Embryonic facial prominence (tissue), 1 donor: ENCODE data around the gene OSER1.
"Not testable (repeated sequence)": the region's sequence is repeated elsewhere in the genome, so short reads cannot be mapped to it uniquely, and the experiment has no call there.

Experiments used
- DNase-seq: peaks from one replicate; pipeline ENCODE4 v3.0.0-alpha.2; 2016; ENCODE audit errors: extremely low spot score

Gene OSER1

GRCh38 chr20:44210406-44211176 is at the start of gene OSER1:
Gene OSER1, minus strand, starts transcription at chr20:44210771. Its CDS starts 3,814 bp downstream, at chr20:44206957.
- DNase-seq = peak; percentile 92

GRCh38 chr20:44258226-44258890 is 47.8 kb upstream of the OSER1 start:
- DNase-seq = no peak

GRCh38 chr20:44256961-44257360 is 46.4 kb upstream of the OSER1 start:
- DNase-seq = no peak

- no peak for DNase-seq
Observed at GRCh38 chr20:44255942-44256341, 45.4 kb upstream of the OSER1 start.

GRCh38 chr20:44254073-44254472 is 43.5 kb upstream of the OSER1 start:
- no peak for DNase-seq

- DNase-seq = no peak
Observed at GRCh38 chr20:44253528-44253927, 43.0 kb upstream of the OSER1 start.

GRCh38 chr20:44251284-44251683 is 40.7 kb upstream of the OSER1 start:
- DNase-seq = no peak

- DNase-seq = no peak
Observed at GRCh38 chr20:44248410-44248759, 37.8 kb upstream of the OSER1 start.

GRCh38 chr20:44247586-44248409 is 37.2 kb upstream of the OSER1 start:
- no peak for DNase-seq

- no peak for DNase-seq
Observed at GRCh38 chr20:44247131-44247571, 36.6 kb upstream of the OSER1 start, which contains the start of gene GDAP1L1. Gene GDAP1L1, plus strand, starts transcription at chr20:44247308. Its CDS starts 27 bp downstream, at chr20:44247335.

GRCh38 chr20:44245977-44246376 is 35.4 kb upstream of the OSER1 start:
- no peak for DNase-seq

- no peak for DNase-seq
Observed at GRCh38 chr20:44241796-44242195, 31.2 kb upstream of the OSER1 start.

GRCh38 chr20:44236840-44237239 is 26.3 kb upstream of the OSER1 start:
- not testable (repeated sequence) for DNase-seq

- no peak for DNase-seq
Observed at GRCh38 chr20:44235702-44236101, 25.1 kb upstream of the OSER1 start.

GRCh38 chr20:44234566-44235317 is 24.2 kb upstream of the OSER1 start:
- DNase-seq = no peak

GRCh38 chr20:44233436-44234016 is 23.0 kb upstream of the OSER1 start:
- DNase-seq = no peak

- DNase-seq = not testable (repeated sequence)
Observed at GRCh38 chr20:44232469-44232856, 21.9 kb upstream of the OSER1 start.

- no peak for DNase-seq
Observed at GRCh38 chr20:44231713-44232468, 21.3 kb upstream of the OSER1 start.

GRCh38 chr20:44231193-44231592 is 20.6 kb upstream of the OSER1 start:
- DNase-seq = no peak

GRCh38 chr20:44228465-44229258 is 18.1 kb upstream of the OSER1 start:
- DNase-seq = no peak
